ENCODE results near the gene MYLK.

DNA sequence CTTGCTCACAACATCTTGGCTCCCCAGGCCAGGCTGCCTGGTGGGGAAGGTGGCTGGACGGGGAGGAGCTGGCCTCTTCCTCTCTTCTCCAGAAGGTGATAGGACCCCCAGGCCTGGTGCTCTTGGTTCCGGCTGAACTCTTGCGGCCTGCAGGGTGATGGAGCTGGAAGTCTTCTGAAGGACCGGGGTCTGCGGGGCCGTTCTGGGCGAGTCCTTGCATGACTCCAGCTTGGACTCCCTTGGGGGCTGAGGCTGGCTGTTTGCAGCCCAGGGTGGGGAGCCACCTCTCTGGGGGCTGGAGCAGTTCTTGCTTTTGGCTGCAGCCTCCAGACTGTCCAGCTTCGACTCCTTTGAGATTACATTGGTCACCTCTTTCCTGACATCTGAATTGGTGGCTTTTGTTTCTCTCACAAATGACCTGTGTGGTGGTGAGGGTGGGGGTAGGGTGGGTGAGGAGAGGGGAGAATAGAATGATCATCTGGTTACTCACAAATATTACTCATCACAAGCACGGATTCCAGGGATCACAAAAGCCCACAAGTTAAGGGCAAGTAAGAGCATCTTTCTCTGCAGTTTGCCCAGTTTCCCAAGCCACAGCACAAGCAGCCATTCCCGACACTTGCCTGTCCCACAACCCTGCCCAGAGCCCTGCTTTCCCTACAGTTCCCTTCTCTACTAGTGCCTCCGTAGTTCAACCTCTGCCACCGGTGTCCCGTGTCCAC lies 150.2 kb downstream of the MYLK start:
- TF ChIP-seq SETDB1 (IDR thresholded peaks at IDR 0.05; ENCODE audit: low read length) = no peak
- TF ChIP-seq, protein P1, sequence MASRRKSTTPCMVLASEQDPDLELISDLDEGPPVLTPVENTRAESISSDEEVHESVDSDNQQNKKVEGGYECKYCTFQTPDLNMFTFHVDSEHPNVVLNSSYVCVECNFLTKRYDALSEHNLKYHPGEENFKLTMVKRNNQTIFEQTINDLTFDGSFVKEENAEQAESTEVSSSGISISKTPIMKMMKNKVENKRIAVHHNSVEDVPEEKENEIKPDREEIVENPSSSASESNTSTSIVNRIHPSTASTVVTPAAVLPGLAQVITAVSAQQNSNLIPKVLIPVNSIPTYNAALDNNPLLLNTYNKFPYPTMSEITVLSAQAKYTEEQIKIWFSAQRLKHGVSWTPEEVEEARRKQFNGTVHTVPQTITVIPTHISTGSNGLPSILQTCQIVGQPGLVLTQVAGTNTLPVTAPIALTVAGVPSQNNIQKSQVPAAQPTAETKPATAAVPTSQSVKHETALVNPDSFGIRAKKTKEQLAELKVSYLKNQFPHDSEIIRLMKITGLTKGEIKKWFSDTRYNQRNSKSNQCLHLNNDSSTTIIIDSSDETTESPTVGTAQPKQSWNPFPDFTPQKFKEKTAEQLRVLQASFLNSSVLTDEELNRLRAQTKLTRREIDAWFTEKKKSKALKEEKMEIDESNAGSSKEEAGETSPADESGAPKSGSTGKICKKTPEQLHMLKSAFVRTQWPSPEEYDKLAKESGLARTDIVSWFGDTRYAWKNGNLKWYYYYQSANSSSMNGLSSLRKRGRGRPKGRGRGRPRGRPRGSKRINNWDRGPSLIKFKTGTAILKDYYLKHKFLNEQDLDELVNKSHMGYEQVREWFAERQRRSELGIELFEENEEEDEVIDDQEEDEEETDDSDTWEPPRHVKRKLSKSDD (conservative IDR thresholded peaks at IDR 0.05; ENCODE audit: low read length) = no peak
- no peak for TF ChIP-seq ZBTB1 (CRISPR knock-in tag; IDR thresholded peaks at IDR 0.05; ENCODE audit: borderline replicate concordance, low read depth)
- no peak for TF ChIP-seq ELF1 (tag; IDR thresholded peaks at IDR 0.05)
- TF ChIP-seq, protein P2, sequence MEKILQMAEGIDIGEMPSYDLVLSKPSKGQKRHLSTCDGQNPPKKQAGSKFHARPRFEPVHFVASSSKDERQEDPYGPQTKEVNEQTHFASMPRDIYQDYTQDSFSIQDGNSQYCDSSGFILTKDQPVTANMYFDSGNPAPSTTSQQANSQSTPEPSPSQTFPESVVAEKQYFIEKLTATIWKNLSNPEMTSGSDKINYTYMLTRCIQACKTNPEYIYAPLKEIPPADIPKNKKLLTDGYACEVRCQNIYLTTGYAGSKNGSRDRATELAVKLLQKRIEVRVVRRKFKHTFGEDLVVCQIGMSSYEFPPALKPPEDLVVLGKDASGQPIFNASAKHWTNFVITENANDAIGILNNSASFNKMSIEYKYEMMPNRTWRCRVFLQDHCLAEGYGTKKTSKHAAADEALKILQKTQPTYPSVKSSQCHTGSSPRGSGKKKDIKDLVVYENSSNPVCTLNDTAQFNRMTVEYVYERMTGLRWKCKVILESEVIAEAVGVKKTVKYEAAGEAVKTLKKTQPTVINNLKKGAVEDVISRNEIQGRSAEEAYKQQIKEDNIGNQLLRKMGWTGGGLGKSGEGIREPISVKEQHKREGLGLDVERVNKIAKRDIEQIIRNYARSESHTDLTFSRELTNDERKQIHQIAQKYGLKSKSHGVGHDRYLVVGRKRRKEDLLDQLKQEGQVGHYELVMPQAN (IDR thresholded peaks at IDR 0.05; ENCODE audit: borderline replicate concordance) = no peak
- no peak for TF ChIP-seq CHD2 (IDR thresholded peaks at IDR 0.05; ENCODE audit: low read depth, low read length)
- no peak for TF ChIP-seq MYBL2 (IDR thresholded peaks at IDR 0.05; ENCODE audit: low read depth)
- no peak for TF ChIP-seq MYBL2 (CRISPR knock-in tag; IDR thresholded peaks at IDR 0.05; ENCODE audit: borderline replicate concordance)
- no peak for TF ChIP-seq ARID2 (IDR thresholded peaks at IDR 0.05)
- no peak for TF ChIP-seq NFATC3 (IDR thresholded peaks at IDR 0.05)
- TF ChIP-seq, protein P3, sequence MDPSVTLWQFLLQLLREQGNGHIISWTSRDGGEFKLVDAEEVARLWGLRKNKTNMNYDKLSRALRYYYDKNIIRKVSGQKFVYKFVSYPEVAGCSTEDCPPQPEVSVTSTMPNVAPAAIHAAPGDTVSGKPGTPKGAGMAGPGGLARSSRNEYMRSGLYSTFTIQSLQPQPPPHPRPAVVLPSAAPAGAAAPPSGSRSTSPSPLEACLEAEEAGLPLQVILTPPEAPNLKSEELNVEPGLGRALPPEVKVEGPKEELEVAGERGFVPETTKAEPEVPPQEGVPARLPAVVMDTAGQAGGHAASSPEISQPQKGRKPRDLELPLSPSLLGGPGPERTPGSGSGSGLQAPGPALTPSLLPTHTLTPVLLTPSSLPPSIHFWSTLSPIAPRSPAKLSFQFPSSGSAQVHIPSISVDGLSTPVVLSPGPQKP (CRISPR knock-in tag; IDR thresholded peaks at IDR 0.05) = no peak
- TF ChIP-seq, protein P4, sequence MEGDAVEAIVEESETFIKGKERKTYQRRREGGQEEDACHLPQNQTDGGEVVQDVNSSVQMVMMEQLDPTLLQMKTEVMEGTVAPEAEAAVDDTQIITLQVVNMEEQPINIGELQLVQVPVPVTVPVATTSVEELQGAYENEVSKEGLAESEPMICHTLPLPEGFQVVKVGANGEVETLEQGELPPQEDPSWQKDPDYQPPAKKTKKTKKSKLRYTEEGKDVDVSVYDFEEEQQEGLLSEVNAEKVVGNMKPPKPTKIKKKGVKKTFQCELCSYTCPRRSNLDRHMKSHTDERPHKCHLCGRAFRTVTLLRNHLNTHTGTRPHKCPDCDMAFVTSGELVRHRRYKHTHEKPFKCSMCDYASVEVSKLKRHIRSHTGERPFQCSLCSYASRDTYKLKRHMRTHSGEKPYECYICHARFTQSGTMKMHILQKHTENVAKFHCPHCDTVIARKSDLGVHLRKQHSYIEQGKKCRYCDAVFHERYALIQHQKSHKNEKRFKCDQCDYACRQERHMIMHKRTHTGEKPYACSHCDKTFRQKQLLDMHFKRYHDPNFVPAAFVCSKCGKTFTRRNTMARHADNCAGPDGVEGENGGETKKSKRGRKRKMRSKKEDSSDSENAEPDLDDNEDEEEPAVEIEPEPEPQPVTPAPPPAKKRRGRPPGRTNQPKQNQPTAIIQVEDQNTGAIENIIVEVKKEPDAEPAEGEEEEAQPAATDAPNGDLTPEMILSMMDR (IDR thresholded peaks at IDR 0.05 in 2 of 3, conservative IDR thresholded peaks at IDR 0.05 in 1 of 3; ENCODE audit: insufficient read depth in 2 of 3, low read depth in 1 of 3, low read length in 3 of 3) = no peak

Measured in K562 (cell line).